Pulmonary artery endothelial cell (primary cell): Measurements from ENCODE around the gene INO80E. TPM values are rescaled to one million over a fixed set of nuclear protein-coding genes. Genes with fewer than 3 reads are reported as not detected.
"Not testable (repeated sequence)": the region's sequence is repeated elsewhere in the genome, so short reads cannot be mapped to it uniquely, and the experiment has no call there.

Source experiments
- DNase-seq: peaks from one replicate; pipeline ENCODE4 v3.0.0-alpha.2; 2011; ENCODE audit warnings: low read depth, low spot score
- total RNA-seq: library from RNA; depleted of rRNA; stranded (reverse); fragments of >200 nt; gene quantifications from 2 replicates; pipeline ENCODE4 v1.2.3, GENCODE V29; 2014

Gene INO80E
- total RNA-seq = 19.1 and 24.5 TPM in 2 replicates

GRCh38 chr16:29995911-29996765, at the start of gene INO80E:
INO80E (plus strand) TSS chr16:29996241; CDS start chr16:29996311, 70 bp downstream.
- peak; percentile 79 for DNase-seq

GRCh38 chr16:29947897-29948296, 48.1 kb upstream of the INO80E start:
- no peak for DNase-seq

- DNase-seq = no peak
These were observed 45.1 kb upstream of the INO80E start for GRCh38 chr16:29950806-29951461.

- no peak for DNase-seq
These were observed 44.2 kb upstream of the INO80E start for GRCh38 chr16:29951625-29952365.

- no peak for DNase-seq
These were observed 37.3 kb upstream of the INO80E start for GRCh38 chr16:29958756-29959155.

GRCh38 chr16:29959293-29959692, 36.7 kb upstream of the INO80E start:
- DNase-seq = no peak

GRCh38 chr16:29959821-29960220, 36.2 kb upstream of the INO80E start:
- not testable (repeated sequence) for DNase-seq

GRCh38 chr16:29961127-29961478, 34.9 kb upstream of the INO80E start:
- DNase-seq = no peak

GRCh38 chr16:29961479-29962343, 34.3 kb upstream of the INO80E start, which contains the start of gene TMEM219:
TMEM219 (plus strand) TSS chr16:29962079; CDS start chr16:29963144, 1,065 bp downstream.
- DNase-seq = no peak

- DNase-seq = no peak
These were observed 33.6 kb upstream of the INO80E start for GRCh38 chr16:29962344-29962994.

GRCh38 chr16:29963021-29963743, 32.9 kb upstream of the INO80E start:
- no peak for DNase-seq

- DNase-seq = no peak
These were observed 27.8 kb upstream of the INO80E start for GRCh38 chr16:29968205-29968604.

GRCh38 chr16:29971304-29971703, 24.7 kb upstream of the INO80E start:
- no peak for DNase-seq

GRCh38 chr16:29972500-29972899, 23.5 kb upstream of the INO80E start:
- DNase-seq = no peak

GRCh38 chr16:29972992-29973383, 23.1 kb upstream of the INO80E start:
- no peak for DNase-seq

- peak; percentile 97 for DNase-seq
These were observed 22.4 kb upstream of the INO80E start, which contains the start of gene TAOK2 for GRCh38 chr16:29973384-29974246. TAOK2 (plus strand) TSS chr16:29973868; CDS start chr16:29977773, 3,905 bp downstream.

- DNase-seq = peak; percentile 67
These were observed 21.5 kb upstream of the INO80E start for GRCh38 chr16:29974291-29975133.

- DNase-seq = no peak
These were observed 20.9 kb upstream of the INO80E start for GRCh38 chr16:29975134-29975538.
